ENCODE data around the gene CDK14.
A peak's percentile ranks its signal among the peaks of the same experiment; 100 is the strongest.

The CDK14 gene

GRCh38 chr7:90688810-90689209 is 92.7 kb downstream of the CDK14 start:
- no peak for DNase-seq

GRCh38 chr7:90689260-90689659 is 93.1 kb downstream of the CDK14 start:
- peak; percentile 5 to 44 (median 27) for DNase-seq

GRCh38 chr7:90690159-90690858 is 94.2 kb downstream of the CDK14 start:
- DNase-seq = no peak

GRCh38 chr7:90692396-90692795 is 96.3 kb downstream of the CDK14 start:
- DNase-seq = no peak

- no peak for DNase-seq
Observed at GRCh38 chr7:90692947-90693346, 96.8 kb downstream of the CDK14 start.

- no peak for DNase-seq
Observed at GRCh38 chr7:90693939-90694338, 97.8 kb downstream of the CDK14 start.

- DNase-seq = no peak
Observed at GRCh38 chr7:90698616-90699015, 102.5 kb downstream of the CDK14 start.

- peak in 2 of 3 donors; percentile 11 to 30 for DNase-seq
Observed at GRCh38 chr7:90701021-90701420, 104.9 kb downstream of the CDK14 start.

GRCh38 chr7:90701771-90702170 is 105.7 kb downstream of the CDK14 start:
- DNase-seq = no peak

GRCh38 chr7:90705391-90706071 is 109.4 kb downstream of the CDK14 start:
- DNase-seq = no peak

- no peak for DNase-seq
Observed at GRCh38 chr7:90706072-90706716, 110.1 kb downstream of the CDK14 start.

GRCh38 chr7:90708841-90709317 is 112.8 kb downstream of the CDK14 start:
- DNase-seq = peak in 2 of 3 donors; percentile 34 to 36

GRCh38 chr7:90709501-90710465 is 113.7 kb downstream of the CDK14 start:
- peak in 1 of 3 donors; percentile 30 for DNase-seq

GRCh38 chr7:90710466-90710850 is 114.3 kb downstream of the CDK14 start:
- no peak for DNase-seq

GRCh38 chr7:90713628-90714027 is 117.5 kb downstream of the CDK14 start:
- no peak for DNase-seq

GRCh38 chr7:90715067-90715466 is 118.9 kb downstream of the CDK14 start:
- DNase-seq = no peak

- no peak for DNase-seq
Observed at GRCh38 chr7:90717296-90718060, 121.4 kb downstream of the CDK14 start.

- no peak for DNase-seq
Observed at GRCh38 chr7:90719155-90719554, 123.0 kb downstream of the CDK14 start.

GRCh38 chr7:90720984-90721760 is 125.1 kb downstream of the CDK14 start:
- no peak for DNase-seq

- no peak for DNase-seq
Observed at GRCh38 chr7:90721869-90722431, 125.8 kb downstream of the CDK14 start.

GRCh38 chr7:90723233-90723632 is 127.1 kb downstream of the CDK14 start:
- no peak for DNase-seq

Data from suppressor macrophage treated with lipopolysaccharide for 1 hour (primary cell).